ENCODE data around the gene TMA16. TPM values are rescaled to one million over a fixed set of nuclear protein-coding genes. Genes with fewer than 3 reads are reported as not detected.

The TMA16 gene
- total RNA-seq, 3 donors from 2014 or later (not counting 1 experiment from before 2014, with no cell fraction given), result 8.1 to 10.7 (median 9.1) TPM

GRCh38 chr4:163563592-163563991 is 69.1 kb downstream of the TMA16 start:
- no peaks in the 10 kb centered on the region for H3K9me3 ChIP-seq (ENCODE audit: control insufficient read depth, insufficient read depth, low read length)
- no peaks in the 10 kb centered on the region for H3K27me3 ChIP-seq (ENCODE audit: control insufficient read depth, insufficient read depth, low read length)
- no peak overlapping the region for H3K27ac ChIP-seq (ENCODE audit: low read length)
- Mint-ChIP-seq H3K36me3 (no peaks in the 10 kb centered on the region), H3K27ac (no peak overlapping the region), H3K4me1 (peaks cover 6 to 8% of the 10 kb centered on the region in 2 donors), H3K9me3 (no peaks in the 10 kb centered on the region), H3K27me3 (ENCODE audit: low read depth in 2 of 2) (peaks cover 3 to 10% of the 10 kb centered on the region in 2 donors), H3K4me3 (no peak overlapping the region)
- intact Hi-C loops (cut with micrococcal nuclease), result no loop called here
- 95% methylated on average over 3 of the region's 6 CpGs for WGBS (ENCODE audit: insufficient coverage)
- no peaks in the 10 kb centered on the region for H3K36me3 ChIP-seq (ENCODE audit: control insufficient read depth, insufficient read depth, low read length)
- H3K4me3 ChIP-seq (ENCODE audit: low read length), result no peak overlapping the region
- peaks cover 2% of the 10 kb centered on the region for H3K4me1 ChIP-seq (ENCODE audit: control insufficient read depth, insufficient read depth, low read length)
- no peak for TF ChIP-seq CTCF (IDR thresholded peaks at IDR 0.05)
- DNase-seq, result no peak
- ATAC-seq, result no peak

DNA sequence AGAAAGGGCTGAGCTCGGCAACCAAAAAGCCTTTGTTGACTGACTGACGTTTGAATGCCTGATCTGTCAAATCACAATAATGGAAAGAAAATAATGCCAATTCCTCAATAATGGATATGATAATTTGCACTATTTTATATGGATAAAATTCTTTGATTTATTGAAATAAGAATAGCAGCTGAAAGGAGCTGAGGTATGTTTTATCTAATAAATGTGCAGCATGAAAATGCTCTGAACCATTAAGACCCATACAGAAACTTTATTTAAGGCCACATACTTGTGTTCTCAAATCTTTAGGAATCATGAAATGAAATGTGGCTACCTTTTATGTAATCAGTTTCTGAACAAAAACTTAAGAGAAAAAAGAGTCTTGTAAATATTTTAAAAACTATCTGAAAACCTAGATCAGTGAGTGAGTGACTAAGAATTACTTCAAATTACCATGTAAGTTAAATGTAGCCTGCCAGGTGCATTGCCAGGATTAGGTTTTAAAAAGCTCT is 69.8 kb downstream of the TMA16 start:
- 92% methylated on average over 2 of the region's 2 CpGs for WGBS (ENCODE audit: insufficient coverage)
- ATAC-seq (no peak), DNase-seq (no peak)
- no peak overlapping the region for H3K27ac ChIP-seq (ENCODE audit: low read length)
- Mint-ChIP-seq H3K36me3 (no peaks in the 10 kb centered on the region), H3K4me1 (peaks cover 0 to under 1% of the 10 kb centered on the region in 2 donors), H3K4me3 (no peak overlapping the region), H3K27me3 (ENCODE audit: low read depth in 2 of 2) (peaks cover 3 to 10% of the 10 kb centered on the region in 2 donors), H3K27ac (no peak overlapping the region), H3K9me3 (no peaks in the 10 kb centered on the region)
- H3K27me3 ChIP-seq (ENCODE audit: control insufficient read depth, insufficient read depth, low read length), result no peaks in the 10 kb centered on the region
- no peaks in the 10 kb centered on the region for H3K36me3 ChIP-seq (ENCODE audit: control insufficient read depth, insufficient read depth, low read length)
- no peak for TF ChIP-seq CTCF (IDR thresholded peaks at IDR 0.05)
- H3K4me3 ChIP-seq (ENCODE audit: low read length), result no peak overlapping the region
- intact Hi-C loops (cut with micrococcal nuclease), result no loop called here
- no peaks in the 10 kb centered on the region for H3K9me3 ChIP-seq (ENCODE audit: control insufficient read depth, insufficient read depth, low read length)
- no peaks in the 10 kb centered on the region for H3K4me1 ChIP-seq (ENCODE audit: control insufficient read depth, insufficient read depth, low read length)

DNA sequence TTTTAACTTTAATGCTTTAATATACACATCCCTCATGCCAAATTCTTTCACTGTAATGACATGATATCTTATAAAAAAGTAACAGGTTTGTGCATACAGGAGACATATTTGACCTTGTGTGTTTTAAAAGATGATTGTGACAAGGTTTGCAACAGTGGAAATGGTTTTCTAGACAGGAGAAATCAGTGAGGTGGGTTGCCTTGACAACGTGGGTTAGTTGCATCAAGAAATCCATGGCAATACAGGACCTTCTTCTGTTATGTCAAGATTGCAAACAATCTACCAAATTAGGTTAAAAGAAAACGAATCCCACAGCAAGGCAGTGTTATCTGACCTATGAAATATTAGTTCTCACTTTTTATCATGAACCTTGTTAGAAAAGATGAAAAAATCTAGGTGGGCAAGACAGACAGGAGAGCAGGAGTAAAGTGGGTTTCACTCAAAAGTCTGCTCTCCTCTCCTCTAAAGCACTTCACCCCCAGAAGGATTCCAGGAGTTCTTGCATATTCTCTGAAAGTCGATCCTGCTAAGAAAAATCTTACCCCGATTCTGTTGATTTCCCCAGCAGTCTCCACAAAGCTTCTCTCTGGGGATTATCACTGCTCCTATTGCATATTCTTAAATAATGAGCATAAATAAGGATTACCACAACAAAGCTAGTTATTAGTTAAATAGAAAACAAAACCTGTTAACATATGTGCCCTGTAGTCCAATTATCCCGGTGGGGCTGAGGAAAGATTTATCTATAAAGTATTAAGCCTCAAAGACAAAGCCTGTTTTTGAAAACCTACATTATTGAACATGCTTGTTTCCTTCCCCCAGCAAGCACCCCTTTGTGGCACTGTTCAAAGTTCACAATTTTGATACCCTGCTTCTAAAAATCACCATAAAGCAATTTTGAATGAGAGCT is 71.0 kb downstream of the TMA16 start:
- Histone ChIP-seq H3K27ac (ENCODE audit: low read length) (no peak overlapping the region), H3K4me1 (ENCODE audit: control insufficient read depth, insufficient read depth, low read length) (no peaks in the 10 kb centered on the region), H3K9me3 (ENCODE audit: control insufficient read depth, insufficient read depth, low read length) (no peaks in the 10 kb centered on the region), H3K4me3 (ENCODE audit: low read length) (no peak overlapping the region), H3K36me3 (ENCODE audit: control insufficient read depth, insufficient read depth, low read length) (no peaks in the 10 kb centered on the region), H3K27me3 (ENCODE audit: control insufficient read depth, insufficient read depth, low read length) (no peaks in the 10 kb centered on the region)
- TF ChIP-seq CTCF (IDR thresholded peaks at IDR 0.05), result no peak
- no peak overlapping the region for H3K4me3 Mint-ChIP-seq
- ATAC-seq, result no peak
- 57% methylated on average over 3 of the region's 5 CpGs for WGBS (ENCODE audit: insufficient coverage)
- H3K27me3 Mint-ChIP-seq (ENCODE audit: low read depth in 2 of 2), result peaks cover 3 to 10% of the 10 kb centered on the region in 2 donors
- H3K9me3 Mint-ChIP-seq, result no peaks in the 10 kb centered on the region
- intact Hi-C loops (cut with micrococcal nuclease), result no loop called here
- H3K36me3 Mint-ChIP-seq, result no peaks in the 10 kb centered on the region
- no peak overlapping the region for H3K27ac Mint-ChIP-seq
- H3K4me1 Mint-ChIP-seq, result no peaks in the 10 kb centered on the region
- no peak for DNase-seq
